Neural progenitor cell (in vitro differentiated cells): Measurements from ENCODE around the gene GPR31.

Experiments
- EZH2 ChIP-seq: fragments of 200-600 bp; sonication (generic); IDR thresholded peaks from 2 replicates; pipeline ENCODE4 v1.6.1; 2017; ENCODE audit warnings: antibody characterized with exemption, mild to moderate bottlenecking, moderate library complexity
- TF ChIP-seq, protein P1 (sequence below): fragments of 200-600 bp; sonication (generic); IDR thresholded peaks from 2 replicates; pipeline ENCODE4 v1.5.1; 2017; ENCODE audit warnings: antibody characterized with exemption, mild to moderate bottlenecking

DNA sequence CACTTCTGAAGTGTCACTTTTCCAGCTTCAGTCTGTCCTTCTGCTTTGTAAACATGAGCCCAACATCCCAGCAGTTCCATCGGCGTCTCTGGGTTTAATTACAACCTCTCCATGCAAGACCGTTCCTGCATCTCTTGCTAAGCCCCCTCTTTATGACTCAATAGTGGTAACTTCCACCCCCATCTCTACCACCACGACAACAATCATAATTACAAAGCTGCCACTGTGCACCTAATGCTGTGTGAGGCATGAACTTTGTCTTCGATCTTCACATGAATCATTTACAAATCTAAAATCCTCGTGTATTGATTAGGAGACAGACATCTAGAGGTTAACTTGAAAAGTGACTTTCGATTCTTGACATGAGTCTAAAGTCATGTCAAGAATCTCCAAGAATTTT is 39.8 kb downstream of the GPR31 start:
- TF ChIP-seq, protein P1, sequence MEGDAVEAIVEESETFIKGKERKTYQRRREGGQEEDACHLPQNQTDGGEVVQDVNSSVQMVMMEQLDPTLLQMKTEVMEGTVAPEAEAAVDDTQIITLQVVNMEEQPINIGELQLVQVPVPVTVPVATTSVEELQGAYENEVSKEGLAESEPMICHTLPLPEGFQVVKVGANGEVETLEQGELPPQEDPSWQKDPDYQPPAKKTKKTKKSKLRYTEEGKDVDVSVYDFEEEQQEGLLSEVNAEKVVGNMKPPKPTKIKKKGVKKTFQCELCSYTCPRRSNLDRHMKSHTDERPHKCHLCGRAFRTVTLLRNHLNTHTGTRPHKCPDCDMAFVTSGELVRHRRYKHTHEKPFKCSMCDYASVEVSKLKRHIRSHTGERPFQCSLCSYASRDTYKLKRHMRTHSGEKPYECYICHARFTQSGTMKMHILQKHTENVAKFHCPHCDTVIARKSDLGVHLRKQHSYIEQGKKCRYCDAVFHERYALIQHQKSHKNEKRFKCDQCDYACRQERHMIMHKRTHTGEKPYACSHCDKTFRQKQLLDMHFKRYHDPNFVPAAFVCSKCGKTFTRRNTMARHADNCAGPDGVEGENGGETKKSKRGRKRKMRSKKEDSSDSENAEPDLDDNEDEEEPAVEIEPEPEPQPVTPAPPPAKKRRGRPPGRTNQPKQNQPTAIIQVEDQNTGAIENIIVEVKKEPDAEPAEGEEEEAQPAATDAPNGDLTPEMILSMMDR = no peak
- TF ChIP-seq EZH2 = no peak
